Adrenal gland (tissue), 5 donors: ENCODE data around the gene TGFBR1.

Source experiments
- POLR2A ChIP-seq, 2 donors: fragments of 450-650 bp; IDR thresholded peaks; one replicate each; pipeline ENCODE4 v1.6.1; 2017; ENCODE audit warnings: antibody characterized with exemption in 2 of 2, mild to moderate bottlenecking in 2 of 2, moderate library complexity in 1 of 2
- TF ChIP-seq, protein P1 (sequence below), 6 experiments: fragments of 450-650 bp in 4 of 6; fragments of 200-600 bp in 2 of 6; sonication (generic) in 1 of 6; IDR thresholded peaks; 1 replicate in 5 of 6; 2 replicates in 1 of 6; pipeline versions ENCODE4 v1.5.1 to v1.8.0; 2016 to 2021; ENCODE audit warnings: antibody characterized with exemption in 6 of 6, mild to moderate bottlenecking in 2 of 6, moderate library complexity in 1 of 6
- donor health status: DM: no; HTN: no; CAD: no.

GRCh38 chr9:99087462-99087861 is 17.5 kb upstream of the TGFBR1 start:
- TF ChIP-seq, protein P1, sequence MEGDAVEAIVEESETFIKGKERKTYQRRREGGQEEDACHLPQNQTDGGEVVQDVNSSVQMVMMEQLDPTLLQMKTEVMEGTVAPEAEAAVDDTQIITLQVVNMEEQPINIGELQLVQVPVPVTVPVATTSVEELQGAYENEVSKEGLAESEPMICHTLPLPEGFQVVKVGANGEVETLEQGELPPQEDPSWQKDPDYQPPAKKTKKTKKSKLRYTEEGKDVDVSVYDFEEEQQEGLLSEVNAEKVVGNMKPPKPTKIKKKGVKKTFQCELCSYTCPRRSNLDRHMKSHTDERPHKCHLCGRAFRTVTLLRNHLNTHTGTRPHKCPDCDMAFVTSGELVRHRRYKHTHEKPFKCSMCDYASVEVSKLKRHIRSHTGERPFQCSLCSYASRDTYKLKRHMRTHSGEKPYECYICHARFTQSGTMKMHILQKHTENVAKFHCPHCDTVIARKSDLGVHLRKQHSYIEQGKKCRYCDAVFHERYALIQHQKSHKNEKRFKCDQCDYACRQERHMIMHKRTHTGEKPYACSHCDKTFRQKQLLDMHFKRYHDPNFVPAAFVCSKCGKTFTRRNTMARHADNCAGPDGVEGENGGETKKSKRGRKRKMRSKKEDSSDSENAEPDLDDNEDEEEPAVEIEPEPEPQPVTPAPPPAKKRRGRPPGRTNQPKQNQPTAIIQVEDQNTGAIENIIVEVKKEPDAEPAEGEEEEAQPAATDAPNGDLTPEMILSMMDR (IDR thresholded peaks at IDR 0.05) = no peak
- TF ChIP-seq POLR2A (IDR thresholded peaks at IDR 0.05) = no peak
